NCI-H1694 treated with DMSO at 0.1 percent for 48 hours (cell line): ENCODE data around the gene DCAF5.

Experiments
- DNase-seq: peaks from one replicate; lab custom pipeline; 2025; lab: John Stamatoyannopoulos, UW

Gene DCAF5

DNA sequence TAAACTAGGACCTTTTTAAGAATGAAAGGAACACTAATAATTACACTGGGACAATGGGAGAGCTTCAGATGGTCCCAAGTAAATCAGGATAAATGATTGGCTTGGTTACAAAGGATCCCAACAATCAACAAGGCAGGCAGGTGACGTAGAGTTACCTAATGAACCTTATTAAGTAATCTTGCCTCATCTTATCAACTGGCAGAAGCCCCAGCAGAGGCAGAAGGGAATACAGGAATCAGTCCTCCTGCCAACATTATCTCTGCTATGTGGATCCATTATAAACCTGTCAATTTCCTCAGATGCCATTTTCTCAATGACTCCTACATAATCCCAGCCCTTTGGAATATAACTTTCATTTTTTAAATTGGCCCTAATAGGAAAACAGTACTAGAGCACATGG lies 11.4 kb downstream of the DCAF5 start:
- DNase-seq: no peak

DNA sequence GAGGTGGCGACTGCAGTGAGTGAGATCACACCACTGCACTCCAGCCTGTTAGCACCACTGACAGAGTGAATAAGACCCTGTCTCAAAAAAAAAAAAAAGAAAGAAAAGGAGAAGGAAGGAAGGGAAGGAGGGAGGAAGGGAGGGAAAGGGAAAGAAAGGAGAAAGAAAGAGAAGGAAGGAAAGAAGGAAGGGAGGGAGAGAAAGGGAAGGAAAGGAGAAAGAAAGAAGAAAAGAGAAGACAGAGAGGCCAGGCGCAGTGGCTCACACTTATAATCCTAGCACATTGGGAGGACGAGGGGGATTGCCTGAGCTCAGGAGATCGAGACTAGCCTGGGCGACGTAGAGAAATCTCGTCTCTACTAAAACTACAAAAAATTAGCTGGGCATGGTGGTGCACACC lies 13.2 kb downstream of the DCAF5 start:
- no peak for DNase-seq

DNA sequence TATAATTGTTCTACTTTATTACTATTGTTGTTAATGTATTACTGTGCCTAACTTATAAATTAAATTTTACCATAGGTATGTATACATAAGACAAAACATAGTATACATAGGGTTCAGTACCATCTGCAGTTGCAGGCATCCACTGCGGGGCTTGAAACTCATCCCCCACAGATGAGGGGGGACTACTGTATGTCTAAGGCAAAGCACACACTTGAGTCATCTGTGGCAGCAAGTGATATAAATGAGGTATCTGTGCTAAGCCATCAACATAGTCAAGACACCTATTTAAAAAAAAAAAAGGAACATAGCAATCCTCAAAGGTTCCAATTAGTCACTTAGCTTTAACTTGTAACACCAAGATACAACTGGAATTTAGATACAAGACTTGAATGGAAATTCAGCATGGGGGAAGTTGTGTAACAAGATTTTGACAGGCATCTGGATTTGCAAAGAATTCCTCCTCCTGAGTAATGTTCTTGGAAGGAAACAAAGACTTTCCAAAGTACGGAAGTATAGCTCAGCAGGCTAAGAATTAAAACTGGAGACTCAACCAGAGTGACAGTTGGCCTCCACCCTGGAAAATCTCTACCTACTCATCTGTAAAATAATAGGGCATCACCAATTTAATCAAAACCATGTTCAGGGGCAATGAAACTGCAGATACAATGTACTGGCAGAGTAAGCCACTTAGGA lies 14.9 kb downstream of the DCAF5 start:
- DNase-seq: no peak

DNA sequence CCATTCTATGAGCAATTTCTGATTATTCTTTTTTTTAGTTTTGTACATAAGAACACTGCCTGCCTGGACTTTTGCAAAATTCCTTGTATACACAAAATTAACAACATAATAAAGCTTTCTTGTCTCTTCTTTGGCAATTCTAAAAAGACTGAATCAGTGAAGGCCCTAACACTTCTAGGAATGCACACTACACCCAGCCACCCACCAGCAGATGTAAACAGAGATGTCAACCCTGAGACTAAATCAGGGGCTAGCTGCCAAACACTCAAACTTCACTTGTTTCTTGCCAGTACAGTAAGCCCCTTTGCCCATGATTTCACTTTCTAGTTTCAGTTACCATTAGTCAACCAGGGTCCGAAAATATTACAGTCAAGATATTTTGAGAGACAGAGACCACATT lies 15.5 kb downstream of the DCAF5 start:
- no peak for DNase-seq

DNA sequence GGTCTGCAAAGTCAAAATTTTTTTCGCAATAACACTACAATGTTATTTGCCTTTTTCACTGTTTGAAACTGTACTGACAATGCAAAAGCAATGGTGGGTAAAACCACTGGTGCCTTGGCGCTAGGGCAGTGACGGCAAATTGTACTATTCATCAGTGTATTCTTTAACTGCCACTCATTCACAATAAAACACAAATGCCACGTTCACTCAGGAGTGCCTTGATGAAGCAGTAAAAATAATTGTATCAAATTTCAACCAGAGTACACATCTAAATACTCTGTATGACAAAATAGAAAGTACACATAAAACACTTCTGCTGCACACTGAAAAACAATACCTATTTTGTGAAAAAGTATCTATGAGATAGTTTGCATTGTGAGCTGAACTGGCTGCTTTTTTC lies 17.8 kb downstream of the DCAF5 start:
- no peak for DNase-seq

DNA sequence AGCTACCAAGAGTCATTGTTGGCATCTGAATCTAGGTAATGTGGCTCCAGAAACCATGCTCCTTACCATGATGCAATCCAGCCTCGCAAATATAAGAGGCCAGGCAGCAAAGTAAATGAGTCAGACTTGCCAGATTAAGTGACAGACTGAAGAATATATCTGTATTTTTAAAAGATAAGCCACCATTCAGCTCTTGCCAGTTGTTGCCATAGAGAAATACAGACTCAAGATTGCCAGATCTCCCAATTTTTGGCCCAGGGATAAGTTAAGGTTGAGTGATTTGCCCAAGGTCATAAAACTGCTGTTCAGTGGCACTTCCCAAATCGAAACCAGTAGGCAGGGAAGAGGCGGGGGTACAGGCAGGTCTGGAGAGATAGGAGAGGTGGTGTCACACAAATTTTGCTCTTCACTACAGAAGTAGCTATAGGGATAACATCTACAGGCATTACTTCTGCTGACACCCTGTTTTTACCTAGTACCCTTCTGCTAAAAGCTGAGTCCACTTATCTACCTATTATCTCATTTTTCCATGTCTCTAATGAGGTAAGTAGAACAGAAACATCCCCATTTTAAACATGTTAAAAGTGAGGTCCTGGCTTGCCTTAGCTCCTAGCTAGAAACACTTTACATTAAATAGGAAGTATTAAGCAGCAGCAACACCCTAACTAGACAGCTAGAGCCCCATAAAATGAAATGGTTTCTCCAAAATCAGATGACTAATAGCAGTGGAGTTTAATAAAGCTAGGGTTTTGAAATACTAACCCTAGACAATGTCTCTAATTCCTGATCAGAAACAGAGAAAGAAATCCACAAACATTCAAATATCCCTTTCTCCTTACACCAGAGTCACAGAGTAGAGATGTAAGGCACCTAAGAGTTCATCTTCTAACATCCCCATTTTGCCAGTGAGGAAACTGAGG lies 19.5 kb downstream of the DCAF5 start:
- DNase-seq: no peak

DNA sequence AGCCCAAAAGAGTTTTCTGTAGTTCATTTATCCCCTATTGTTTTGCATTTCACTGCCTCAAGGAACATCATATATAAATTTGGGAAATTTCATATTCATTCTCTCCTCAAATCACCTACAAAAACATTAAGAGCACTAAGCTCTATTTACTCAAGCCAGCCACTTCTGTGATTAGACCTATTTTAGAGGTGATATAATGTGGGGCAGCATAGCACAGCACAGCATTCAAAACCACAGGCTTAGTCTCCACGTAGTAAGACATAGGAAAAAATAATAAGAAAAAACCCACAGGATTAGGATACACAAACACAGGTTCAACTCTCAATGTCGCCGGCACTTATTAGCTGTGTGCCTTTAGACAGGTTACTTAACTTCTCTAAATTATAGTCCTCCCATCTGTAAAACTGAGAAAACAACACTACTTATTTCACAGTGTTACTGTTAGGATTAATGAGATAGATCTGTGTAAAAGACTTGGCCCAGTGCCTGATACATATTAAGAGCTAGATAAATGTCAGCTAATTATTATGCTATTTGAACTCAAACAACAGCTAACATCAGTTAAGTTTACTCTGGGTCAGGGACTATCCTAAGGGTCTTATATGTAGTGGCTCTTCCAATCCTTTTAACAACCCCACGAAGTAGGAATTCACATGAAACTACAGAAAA lies 20.3 kb downstream of the DCAF5 start:
- DNase-seq: no peak

DNA sequence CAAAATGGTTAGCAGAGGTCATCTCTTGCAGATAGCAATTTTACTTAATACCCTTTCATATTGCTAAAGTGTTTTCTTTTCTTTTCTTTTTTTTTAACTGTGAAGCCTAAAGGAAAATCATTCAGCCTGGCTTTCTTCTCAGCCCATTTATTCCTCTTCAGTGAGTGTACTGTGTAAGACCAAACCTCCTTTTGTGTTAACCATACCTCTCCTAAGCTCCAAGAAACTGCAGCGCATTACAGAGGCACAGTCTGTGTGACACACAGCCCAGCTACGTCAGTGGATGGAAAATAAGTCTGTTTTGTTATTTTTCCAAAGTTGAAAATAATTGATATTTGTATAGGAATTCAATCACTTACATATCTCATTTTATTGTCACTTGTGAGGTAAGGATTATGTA lies 21.7 kb downstream of the DCAF5 start:
- DNase-seq: no peak

DNA sequence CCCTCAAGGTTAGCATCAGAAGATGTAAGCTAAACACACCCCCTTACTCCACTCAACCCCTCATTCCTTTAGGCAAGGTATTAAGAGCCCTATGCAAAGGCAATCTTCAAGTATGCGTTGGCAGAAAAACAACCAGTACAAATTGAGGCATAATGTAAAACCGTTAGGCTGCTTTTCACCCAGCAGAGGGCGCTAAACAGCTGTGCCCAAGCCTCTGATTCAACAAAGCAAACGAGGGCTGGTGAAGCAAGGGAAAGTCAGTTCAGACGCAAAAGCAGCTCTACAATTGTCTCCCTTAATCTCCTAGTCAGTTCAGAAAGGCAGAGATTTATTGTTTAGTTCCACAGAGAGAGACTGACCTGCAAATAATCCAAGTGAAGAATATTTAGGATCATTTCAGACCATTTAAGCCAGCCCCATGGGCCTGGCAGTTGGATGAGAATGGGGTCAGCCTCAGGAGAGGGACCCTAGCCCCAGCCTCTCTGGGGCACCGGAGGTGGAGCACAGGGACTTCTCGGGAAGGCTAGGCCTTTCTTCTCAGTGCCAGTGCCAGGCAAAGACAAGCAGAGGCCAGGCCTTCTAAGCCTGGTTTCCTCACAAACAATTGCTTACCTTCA lies 23.5 kb downstream of the DCAF5 start:
- peak; percentile 91 for DNase-seq

DNA sequence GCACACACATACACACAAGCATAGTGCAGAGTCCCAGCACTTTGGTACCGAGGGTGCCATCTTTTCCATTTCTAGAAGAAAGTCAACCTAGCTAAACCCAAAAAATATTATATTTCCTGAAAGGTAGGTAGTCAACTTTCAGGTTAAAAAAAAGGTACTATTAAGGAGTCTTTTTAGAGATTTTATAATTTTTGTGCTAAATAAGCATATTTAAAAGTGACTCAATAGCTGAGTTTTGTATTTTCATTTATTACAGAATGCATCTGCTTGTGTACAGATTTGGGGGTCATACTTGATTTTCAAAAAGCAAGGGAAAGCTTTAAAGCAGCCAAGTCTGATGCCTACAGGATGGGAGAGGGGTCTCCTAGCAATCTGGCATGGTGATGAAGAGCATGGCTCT lies 34.6 kb downstream of the DCAF5 start:
- DNase-seq: no peak

DNA sequence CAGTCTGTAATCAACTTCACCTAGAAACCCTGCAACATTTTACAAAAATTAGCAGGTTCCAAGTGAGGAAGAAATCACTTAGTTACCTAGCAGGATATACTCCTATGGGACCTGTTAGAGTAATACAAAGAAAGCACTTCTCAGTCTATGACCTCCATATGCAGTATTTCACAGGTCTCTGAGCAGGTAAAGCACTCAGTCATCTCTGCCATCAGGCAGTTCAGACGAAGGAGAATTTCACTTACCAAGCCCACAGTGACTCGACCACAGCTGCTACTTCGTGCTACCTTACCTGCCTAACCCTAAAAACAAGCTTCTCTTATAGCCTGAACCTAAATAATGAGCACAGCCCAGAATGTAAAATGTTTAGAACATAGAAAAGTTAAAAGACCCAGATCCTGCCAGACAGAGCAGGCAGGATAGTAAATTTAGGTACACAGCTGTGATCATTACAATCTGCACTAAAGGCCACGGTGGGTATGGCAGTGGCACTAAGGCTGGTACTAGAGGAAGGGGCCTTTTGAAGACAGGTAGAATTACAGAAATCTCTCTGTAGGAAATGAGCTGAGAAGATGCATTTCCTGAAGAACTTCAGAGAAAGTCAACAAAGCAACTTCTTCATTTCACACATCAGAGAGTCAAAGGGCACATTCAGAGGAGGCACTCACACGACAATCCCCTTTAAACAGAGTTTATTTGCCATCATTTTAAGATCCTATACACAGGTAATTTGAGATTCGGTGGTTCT lies 35.7 kb downstream of the DCAF5 start:
- no peak for DNase-seq

DNA sequence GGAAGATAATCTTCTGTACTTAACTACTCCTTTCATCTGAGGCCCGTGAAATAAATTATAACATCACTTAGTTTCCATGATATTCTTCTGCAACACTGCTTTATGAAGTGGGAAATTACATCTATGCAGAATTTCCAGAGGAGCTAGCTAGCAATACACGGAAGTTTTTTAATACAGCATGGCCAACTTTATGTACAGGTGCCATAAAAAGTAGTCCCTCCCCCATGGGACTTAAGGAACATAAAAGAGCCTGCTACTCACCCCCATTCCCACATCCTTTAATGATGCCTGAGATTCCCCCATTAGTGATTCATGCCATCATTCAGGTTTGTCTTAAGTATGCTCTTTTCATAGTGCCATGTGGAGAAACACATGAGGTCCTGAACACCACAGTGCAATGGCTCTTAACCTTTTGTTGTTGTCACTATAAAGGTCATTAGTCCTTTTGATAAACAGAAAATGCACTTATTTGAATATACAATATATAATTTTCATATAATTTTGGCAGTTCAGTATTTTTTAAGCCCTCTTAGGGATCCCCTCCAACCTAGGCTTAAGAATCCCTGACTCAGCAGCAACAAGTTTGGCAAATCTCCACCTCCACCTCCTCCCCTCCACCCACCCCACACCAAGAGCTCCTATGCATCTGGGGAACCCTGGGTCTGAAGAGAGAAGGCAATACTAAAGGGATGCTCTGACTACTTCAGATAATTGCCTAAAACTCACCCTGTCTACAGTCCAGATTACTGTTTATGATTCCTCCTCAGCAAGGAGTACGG lies 37.3 kb downstream of the DCAF5 start:
- no peak for DNase-seq

DNA sequence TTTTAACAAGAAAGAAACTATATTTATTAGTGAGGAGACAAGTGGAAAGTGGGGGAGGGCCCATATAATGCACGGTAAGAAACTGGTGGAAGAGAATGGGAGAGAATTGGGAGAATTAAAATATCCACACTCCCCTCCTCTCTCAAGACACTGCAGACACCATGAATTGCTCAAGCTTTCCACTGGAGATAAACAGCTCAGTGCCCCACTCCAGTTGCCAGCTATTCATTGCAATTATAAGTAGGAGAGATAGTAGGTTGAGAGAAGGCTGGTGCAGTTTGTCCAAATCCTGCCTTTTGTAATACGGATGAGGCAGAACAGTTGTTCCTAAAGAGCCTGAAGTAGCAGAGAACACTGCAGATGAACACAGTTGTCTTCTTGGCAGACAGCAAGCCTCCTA lies 38.2 kb downstream of the DCAF5 start:
- no peak for DNase-seq

DNA sequence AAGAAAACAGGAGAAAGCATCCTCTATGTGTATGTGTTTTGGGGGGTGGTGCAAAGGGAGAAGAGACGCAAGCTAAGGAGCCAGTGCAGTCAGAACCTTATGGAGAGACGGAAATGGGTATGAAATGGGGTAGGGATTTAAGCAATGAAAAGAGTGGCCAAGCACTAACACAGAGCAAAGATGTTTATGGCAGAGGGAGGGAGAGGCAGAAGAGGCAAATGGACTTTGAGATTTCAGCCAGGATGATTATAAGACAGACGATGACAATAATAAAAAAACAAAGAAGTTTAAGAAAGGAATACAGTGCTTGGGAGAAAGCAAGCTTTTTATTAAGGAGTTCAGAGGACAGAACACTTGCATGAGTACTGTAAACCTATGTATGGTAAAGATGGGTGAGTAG lies 44.6 kb downstream of the DCAF5 start:
- DNase-seq: no peak

DNA sequence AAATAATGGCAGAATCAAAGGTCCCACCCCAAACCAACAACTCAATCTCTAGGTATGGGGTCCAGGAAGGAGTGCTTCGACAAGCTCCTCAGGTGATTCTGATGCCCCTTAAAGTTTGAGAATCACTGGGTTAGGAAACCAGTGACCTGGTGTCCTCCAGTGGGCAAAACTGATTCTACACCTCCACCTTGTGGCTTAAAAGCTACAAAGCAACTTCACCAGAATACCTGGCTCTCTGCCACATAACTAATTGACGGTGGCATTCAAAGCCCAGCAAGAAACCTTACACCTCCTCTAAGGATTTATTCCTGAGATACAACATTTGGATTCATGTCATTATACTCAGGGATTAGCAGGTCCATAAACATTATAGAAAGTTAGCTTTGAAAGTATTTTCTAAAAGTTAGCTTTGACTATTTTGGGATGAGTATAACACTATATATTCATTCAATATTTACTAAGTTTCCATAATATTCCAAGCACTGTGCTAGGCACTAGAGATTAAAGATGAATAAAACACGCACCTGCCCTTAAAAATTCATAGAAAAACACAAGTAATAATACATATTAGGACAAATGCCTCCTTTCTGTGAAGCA lies 45.4 kb downstream of the DCAF5 start:
- peak; percentile 74 for DNase-seq

DNA sequence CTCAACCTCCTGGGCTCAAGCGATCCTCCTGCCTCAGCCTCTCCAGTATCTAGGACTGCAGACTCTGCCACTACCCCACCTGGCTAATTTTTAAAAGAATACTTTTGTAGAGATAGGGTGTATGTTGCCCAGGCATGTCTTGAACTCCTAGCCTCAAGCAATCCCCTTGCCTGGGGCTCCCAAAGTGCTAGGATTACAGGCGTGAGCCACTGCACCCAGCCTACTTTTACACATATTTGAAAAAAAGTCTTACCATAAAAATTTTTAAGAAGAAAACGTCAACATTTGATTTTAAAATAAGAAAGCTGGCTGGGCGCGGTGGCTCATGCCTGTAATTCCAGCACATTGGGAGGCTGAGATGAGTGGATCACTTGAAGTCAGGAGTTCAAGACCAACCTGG lies 46.5 kb downstream of the DCAF5 start:
- DNase-seq: no peak

DNA sequence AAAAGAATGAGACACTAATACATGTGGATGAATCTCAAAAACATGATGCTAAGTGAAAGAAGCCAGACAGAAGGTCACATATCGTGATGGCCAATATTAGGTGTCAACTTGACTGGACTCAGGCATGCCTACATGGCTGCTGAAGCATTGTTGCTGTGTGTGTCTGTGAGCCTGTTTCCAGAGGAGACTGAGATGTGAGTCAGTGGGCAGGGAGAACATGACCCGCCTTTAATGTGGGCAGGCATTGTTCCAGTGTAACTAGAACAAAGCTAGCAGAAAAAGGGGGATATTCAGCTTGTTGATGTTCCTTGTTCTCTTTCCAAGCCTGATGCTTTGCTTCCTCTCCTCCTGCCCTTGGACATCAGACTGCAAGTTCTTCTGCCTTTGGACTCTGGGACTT lies 47.6 kb downstream of the DCAF5 start:
- DNase-seq: no peak

DNA sequence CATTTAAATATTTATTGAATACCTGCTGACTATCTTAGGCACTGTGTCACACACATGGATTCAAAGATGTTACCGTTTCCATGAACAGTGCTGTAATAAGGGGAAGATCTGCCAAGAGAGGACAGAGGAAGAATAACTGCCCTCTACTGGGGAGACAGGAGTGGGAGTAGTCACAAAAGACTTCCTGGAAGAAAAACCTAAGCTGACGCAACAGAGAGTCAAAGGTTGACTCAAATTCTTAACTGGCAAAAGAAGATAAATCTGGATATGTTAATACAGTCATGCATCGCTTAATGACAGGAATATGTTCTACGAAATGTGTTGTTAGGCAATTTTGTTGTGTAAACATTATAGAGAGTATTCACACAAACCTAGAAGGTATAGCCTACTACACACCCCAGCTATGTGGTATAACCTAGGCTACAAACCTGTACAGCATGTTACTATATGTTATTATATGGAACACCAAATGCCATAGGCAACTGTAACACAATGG lies 51.5 kb downstream of the DCAF5 start:
- DNase-seq: no peak

DNA sequence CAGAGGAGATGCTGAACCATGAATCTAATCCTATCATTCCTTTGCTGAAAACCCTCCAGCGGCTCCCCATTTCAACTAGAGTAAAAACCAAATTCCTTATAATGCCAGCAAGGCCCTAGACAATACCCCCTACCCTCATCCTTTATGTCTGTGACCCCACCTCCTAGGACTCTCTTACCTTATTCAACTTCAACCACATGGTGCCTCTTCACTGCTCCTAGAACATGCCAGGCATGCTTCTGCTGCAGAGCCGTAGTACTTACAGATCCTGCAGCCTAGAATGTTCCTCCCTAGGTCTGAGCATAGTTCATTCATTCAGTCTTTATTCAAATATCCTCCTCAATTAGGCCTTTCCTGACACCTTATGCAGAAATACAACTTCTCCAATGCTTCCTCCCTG lies 54.9 kb downstream of the DCAF5 start:
- no peak for DNase-seq

DNA sequence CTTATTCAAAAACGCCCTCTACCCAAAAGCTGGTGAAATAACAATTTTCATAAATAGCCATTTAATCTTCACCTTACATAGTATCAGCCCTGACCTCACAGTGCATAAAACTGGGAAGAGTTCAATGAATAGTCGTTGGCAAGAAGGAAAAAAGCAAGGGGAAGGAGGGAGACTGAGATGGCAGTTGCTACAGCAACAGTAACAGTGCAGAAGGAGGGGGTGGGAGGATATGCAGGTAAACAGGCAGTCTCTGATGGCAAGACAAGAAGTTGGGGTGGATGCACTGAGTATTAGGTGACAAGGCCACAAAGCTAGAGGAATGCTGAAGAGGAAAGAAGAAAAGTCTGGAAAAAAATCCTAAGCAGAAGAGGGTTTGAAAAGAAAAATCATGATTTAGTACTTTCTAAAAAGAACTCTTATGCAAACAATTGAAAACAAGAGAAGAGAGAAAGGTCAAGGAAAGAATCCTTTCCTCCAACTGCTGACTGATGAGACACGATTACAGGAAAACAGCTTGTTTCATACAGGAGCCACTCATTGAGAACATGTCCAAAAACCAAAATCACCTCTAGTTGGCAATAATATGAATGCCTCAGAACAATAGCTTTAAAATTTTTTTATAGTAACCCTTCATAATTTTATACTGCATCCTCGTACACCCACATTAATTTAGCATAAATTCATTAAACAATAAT lies 56.0 kb downstream of the DCAF5 start:
- DNase-seq: no peak
